DOHH2 (cell line): ENCODE data around the gene PRRT4.

Experiments
- H3F3A ChIP-seq: fragments of 200-600 bp; sonication (generic), shearing (Covaris generic); 2 replicates; pipeline ENCODE4 v1.6.0; 2016; ENCODE audit warnings: antibody characterized with exemption, mild to moderate bottlenecking; ENCODE audit not compliant: control insufficient read depth, insufficient read depth
- H3K27ac ChIP-seq: fragments of 200-600 bp; sonication (generic); 2 replicates; pipeline ENCODE4 v1.5.1; 2014; ENCODE audit warnings: low read depth, mild to moderate bottlenecking, low read length, moderate library complexity
- H3K27me3 ChIP-seq: fragments of 200-600 bp; sonication (generic); 2 replicates; pipeline ENCODE4 v1.6.1; 2014; ENCODE audit warnings: mild to moderate bottlenecking, low read length, mixed read lengths; ENCODE audit not compliant: control insufficient read depth
- H3K36me3 ChIP-seq: fragments of 200-600 bp; sonication (generic); 2 replicates; pipeline ENCODE4 v1.6.1; 2014; ENCODE audit warnings: mild to moderate bottlenecking, low read length, moderate library complexity, mixed read lengths; ENCODE audit not compliant: control insufficient read depth
- H3K4me1 ChIP-seq: fragments of 200-600 bp; sonication (generic); 2 replicates; pipeline ENCODE4 v1.6.1; 2014; ENCODE audit warnings: mild to moderate bottlenecking, low read length, mixed read lengths; ENCODE audit not compliant: control insufficient read depth
- H3K4me2 ChIP-seq: fragments of 200-600 bp; sonication (generic); 2 replicates; pipeline ENCODE4 v1.6.0; 2014; ENCODE audit warnings: mild to moderate bottlenecking, low read length, moderate library complexity
- H3K4me3 ChIP-seq: fragments of 200-600 bp; sonication (generic); 2 replicates; pipeline ENCODE4 v1.5.1; 2014; ENCODE audit warnings: mild to moderate bottlenecking, low read length, mixed read lengths
- H3K79me2 ChIP-seq: fragments of 200-600 bp; sonication (generic); 2 replicates; pipeline ENCODE4 v1.6.1; 2014; ENCODE audit warnings: mild to moderate bottlenecking, low read length, mixed read lengths; ENCODE audit not compliant: control insufficient read depth
- H3K9me2 ChIP-seq: fragments of 200-600 bp; sonication (generic); replicated peaks from 2 replicates; pipeline ENCODE4 v1.6.1; 2014; ENCODE audit warnings: mild to moderate bottlenecking, low read length, mixed read lengths; ENCODE audit not compliant: control insufficient read depth
- H3K9me3 ChIP-seq: fragments of 200-600 bp; sonication (generic); 2 replicates; pipeline ENCODE4 v1.6.1; 2014; ENCODE audit warnings: antibody characterized with exemption, low read length, mixed read lengths; ENCODE audit not compliant: control insufficient read depth, insufficient read depth
- H4K20me1 ChIP-seq: fragments of 200-600 bp; sonication (generic); 2 replicates; pipeline ENCODE4 v1.6.0; 2014; ENCODE audit warnings: low read depth, mild to moderate bottlenecking, antibody characterized with exemption, low read length, moderate library complexity; ENCODE audit not compliant: control insufficient read depth, insufficient read depth
- EZH2phosphoT487 ChIP-seq: fragments of 200-600 bp; sonication (generic); IDR thresholded peaks from 2 replicates; pipeline ENCODE4 v1.6.1; 2017; ENCODE audit warnings: borderline replicate concordance, mild to moderate bottlenecking, antibody characterized with exemption, low read length, moderate library complexity, mixed read lengths
- TF ChIP-seq, protein P1 (sequence below): fragments of 200-600 bp; sonication (generic); IDR thresholded peaks from one replicate; pipeline ENCODE4 v1.5.1; 2014; ENCODE audit warnings: antibody characterized with exemption, mild to moderate bottlenecking, low read depth, low read length; ENCODE audit not compliant: poor library complexity, severe bottlenecking

PRRT4 gene

DNA sequence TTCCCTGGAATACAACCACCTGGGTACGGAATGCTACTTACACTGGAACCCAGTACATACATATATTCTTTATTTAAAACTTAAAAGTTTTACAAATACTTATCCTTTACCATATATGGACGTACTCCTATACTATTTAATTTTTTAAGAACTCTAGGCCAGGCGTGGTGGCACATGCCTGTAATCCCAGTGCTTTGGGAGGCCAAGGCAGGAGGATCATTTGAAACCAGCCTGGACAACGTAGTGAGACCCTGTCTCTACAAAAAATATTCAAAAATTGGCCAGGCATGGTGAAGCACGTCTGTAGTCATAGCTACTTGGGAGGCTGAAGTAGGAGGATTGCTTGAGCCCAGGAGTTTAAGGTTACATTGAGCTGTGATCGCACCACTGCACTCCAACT, 19.8 kb downstream of the PRRT4 start:
- peaks cover 18% of the 10 kb centered on the region for H3K4me1 ChIP-seq
- H4K20me1 ChIP-seq = peaks cover 13% of the 10 kb centered on the region; the same call in 1 of the 2 replicates
- peaks cover 55% of the 10 kb centered on the region for H3K36me3 ChIP-seq
- H3K4me3 ChIP-seq = peak overlapping the region; percentile 83
- H3K27me3 ChIP-seq = no peaks in the 10 kb centered on the region
- no peak overlapping the region for H3K27ac ChIP-seq
- H3F3A ChIP-seq = peaks cover 3% of the 10 kb centered on the region; the same call in 1 of the 2 replicates
- no peaks in the 10 kb centered on the region for H3K9me3 ChIP-seq
- H3K9me2 ChIP-seq = no peaks in the 10 kb centered on the region
- peaks cover 43% of the 10 kb centered on the region for H3K79me2 ChIP-seq
- TF ChIP-seq, protein P1, sequence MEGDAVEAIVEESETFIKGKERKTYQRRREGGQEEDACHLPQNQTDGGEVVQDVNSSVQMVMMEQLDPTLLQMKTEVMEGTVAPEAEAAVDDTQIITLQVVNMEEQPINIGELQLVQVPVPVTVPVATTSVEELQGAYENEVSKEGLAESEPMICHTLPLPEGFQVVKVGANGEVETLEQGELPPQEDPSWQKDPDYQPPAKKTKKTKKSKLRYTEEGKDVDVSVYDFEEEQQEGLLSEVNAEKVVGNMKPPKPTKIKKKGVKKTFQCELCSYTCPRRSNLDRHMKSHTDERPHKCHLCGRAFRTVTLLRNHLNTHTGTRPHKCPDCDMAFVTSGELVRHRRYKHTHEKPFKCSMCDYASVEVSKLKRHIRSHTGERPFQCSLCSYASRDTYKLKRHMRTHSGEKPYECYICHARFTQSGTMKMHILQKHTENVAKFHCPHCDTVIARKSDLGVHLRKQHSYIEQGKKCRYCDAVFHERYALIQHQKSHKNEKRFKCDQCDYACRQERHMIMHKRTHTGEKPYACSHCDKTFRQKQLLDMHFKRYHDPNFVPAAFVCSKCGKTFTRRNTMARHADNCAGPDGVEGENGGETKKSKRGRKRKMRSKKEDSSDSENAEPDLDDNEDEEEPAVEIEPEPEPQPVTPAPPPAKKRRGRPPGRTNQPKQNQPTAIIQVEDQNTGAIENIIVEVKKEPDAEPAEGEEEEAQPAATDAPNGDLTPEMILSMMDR = no peak
- peak overlapping the region; percentile 72 for H3K4me2 ChIP-seq

DNA sequence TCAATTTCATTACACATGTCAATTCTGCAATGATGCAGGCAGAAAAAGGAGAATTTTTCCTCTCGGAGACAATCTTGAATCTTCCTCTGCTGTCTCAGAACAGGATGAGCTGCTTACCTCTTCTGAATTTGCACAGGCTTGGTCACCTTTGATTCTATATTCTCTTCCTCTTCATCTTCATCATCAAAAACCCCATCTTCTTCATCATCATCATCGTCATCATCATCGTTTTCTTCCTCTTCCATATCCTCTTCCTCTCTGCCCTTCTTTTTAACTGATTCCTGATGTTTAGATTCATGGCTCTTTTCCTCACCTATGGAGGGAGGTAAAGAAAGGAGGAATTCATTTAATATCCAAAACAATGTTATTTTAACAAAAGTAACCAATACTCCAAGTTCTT, 25.8 kb downstream of the PRRT4 start:
- Histone ChIP-seq H3K36me3 (peaks cover 95% of the 10 kb centered on the region), H3K27me3 (no peaks in the 10 kb centered on the region), H3K4me2 (no peak overlapping the region), H3F3A (no peaks in the 10 kb centered on the region; the same call in 1 of the 2 replicates), H4K20me1 (0 out of 2 replicates have a peak, but pooled peaks cover 2% of the 10 kb centered on the region), H3K4me3 (no peak overlapping the region), H3K9me2 (no peaks in the 10 kb centered on the region), H3K27ac (no peak overlapping the region), H3K79me2 (peaks cover 14% of the 10 kb centered on the region), H3K9me3 (no peaks in the 10 kb centered on the region), H3K4me1 (no peaks in the 10 kb centered on the region)
- TF ChIP-seq, protein P1 = no peak

DNA sequence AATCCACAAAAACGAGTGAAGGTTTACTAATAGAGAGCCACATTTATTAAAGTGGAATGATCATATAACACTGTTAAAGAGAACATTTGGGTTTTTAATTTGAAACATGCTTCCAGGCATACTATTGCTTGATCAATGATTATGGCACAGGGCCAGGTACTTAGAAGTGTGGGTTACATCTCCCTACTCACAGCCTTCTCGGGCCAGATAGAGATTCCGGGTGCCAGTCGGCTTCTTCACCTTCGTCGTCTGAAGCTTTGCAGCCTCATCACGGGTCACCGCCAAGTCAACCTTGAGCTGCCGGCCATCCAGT, 37.2 kb downstream of the PRRT4 start:
- H3K4me2 ChIP-seq = no peak overlapping the region
- no peaks in the 10 kb centered on the region for H3K79me2 ChIP-seq
- no peaks in the 10 kb centered on the region for H3K9me2 ChIP-seq
- H3K4me1 ChIP-seq = no peaks in the 10 kb centered on the region
- TF ChIP-seq, protein P1 = no peak
- no peak for TF ChIP-seq EZH2phosphoT487
- H3K36me3 ChIP-seq = peaks cover 90% of the 10 kb centered on the region
- no peaks in the 10 kb centered on the region for H3K9me3 ChIP-seq
- no peak overlapping the region for H3K27ac ChIP-seq
- H3K4me3 ChIP-seq = no peak overlapping the region
- 0 out of 2 replicates have a peak, but pooled peaks cover 3% of the 10 kb centered on the region for H3F3A ChIP-seq
- H4K20me1 ChIP-seq = no peaks in the 10 kb centered on the region
- no peaks in the 10 kb centered on the region for H3K27me3 ChIP-seq
